ENCODE measurements around the gene APBA2. TPM values are rescaled to one million over a fixed set of nuclear protein-coding genes. Genes with fewer than 3 reads are reported as not detected.

The APBA2 gene
- total and polyA plus RNA-seq, 2 of the 4 experiments (the other 2 are of a cell fraction) = 21.7 to 33.0 TPM

DNA sequence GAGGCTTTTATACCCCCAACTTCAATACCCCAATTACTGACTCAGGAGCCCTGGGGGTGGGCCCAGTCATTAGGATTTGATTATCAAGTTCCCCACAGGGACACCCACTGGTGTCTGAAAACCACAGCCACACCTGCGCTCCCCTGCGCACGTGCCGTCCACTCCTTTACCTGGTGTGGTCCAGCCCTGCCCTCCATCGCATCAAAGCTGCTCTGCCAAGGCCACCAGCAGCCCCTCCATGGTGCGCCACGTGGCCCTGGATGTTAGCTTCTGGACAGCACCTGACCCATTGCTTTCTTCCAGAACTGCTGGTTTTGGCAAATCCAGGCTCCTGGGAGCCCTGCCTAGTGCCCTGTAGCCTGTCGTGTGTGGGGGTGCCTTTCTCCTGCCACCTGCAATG is 247.5 kb downstream of the APBA2 start:
- no peak overlapping the region for H4K5ac ChIP-seq (ENCODE audit: low read depth, low read length)
- no peaks in the 10 kb centered on the region for H3K9me3 ChIP-seq (ENCODE audit: control insufficient read depth, insufficient read depth, low read length)
- DNase-seq (no peak), ATAC-seq (ENCODE audit: low read depth) (no peak)
- no TSS peak for BruUV-seq (replicated peaks)
- no peak overlapping the region for H2AK9ac ChIP-seq (replicated peaks; ENCODE audit: low read depth, low read length, poor library complexity)
- in situ Hi-C loops (cut with MboI; ENCODE audit: low sequenced_read_pairs) = loop anchor here (10.0 to 25.0 kb wide), 2 partner anchors 61 to 929 kb away; no protein-coding TSS in a partner anchor
- H3K14ac ChIP-seq (replicated peaks; ENCODE audit: low read depth, low read length) = no peak overlapping the region
- no peak overlapping the region for H2AFZ ChIP-seq (replicated peaks; ENCODE audit: low read length, poor library complexity)
- intact Hi-C loops (cut with micrococcal nuclease) = loop anchor here (10.0 kb wide), 1 partner anchor 531 kb away; no protein-coding TSS in a partner anchor
- no peaks in the 10 kb centered on the region for H3K4me1 ChIP-seq (ENCODE audit: control insufficient read depth, insufficient read depth, low read length)
- H4K91ac ChIP-seq (ENCODE audit: insufficient read depth, low read depth, low read length) = no peak overlapping the region
- no peaks in the 10 kb centered on the region; the same call in 1 of the 2 replicates for H3K9me1 ChIP-seq (ENCODE audit: insufficient read depth, low read length)
- TF ChIP-seq SMC3 (IDR thresholded peaks at IDR 0.05; ENCODE audit: low read depth, low read length) = no peak
- TF ChIP-seq, protein P1, sequence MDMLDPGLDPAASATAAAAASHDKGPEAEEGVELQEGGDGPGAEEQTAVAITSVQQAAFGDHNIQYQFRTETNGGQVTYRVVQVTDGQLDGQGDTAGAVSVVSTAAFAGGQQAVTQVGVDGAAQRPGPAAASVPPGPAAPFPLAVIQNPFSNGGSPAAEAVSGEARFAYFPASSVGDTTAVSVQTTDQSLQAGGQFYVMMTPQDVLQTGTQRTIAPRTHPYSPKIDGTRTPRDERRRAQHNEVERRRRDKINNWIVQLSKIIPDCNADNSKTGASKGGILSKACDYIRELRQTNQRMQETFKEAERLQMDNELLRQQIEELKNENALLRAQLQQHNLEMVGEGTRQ (IDR thresholded peaks at IDR 0.05; ENCODE audit: low read depth, low read length) = no peak
- TF ChIP-seq NFE2L2 (IDR thresholded peaks at IDR 0.05; ENCODE audit: low read depth, low read length) = no peak
- TF ChIP-seq RAD21 (IDR thresholded peaks at IDR 0.05; ENCODE audit: low read length) = no peak
- no peak for TF ChIP-seq RFX5 (IDR thresholded peaks at IDR 0.05; ENCODE audit: low read depth, low read length)
- TF ChIP-seq CEBPB (IDR thresholded peaks at IDR 0.05; ENCODE audit: low read depth, low read length) = no peak
- TF ChIP-seq RCOR1 (IDR thresholded peaks at IDR 0.05; ENCODE audit: insufficient replicate concordance, low read length) = no peak
- TF ChIP-seq BHLHE40 (IDR thresholded peaks at IDR 0.05; ENCODE audit: low read depth, low read length) = no peak
- no peak for TF ChIP-seq FOS (IDR thresholded peaks at IDR 0.05; ENCODE audit: low read depth, low read length)
- no peak for TF ChIP-seq MAZ (IDR thresholded peaks at IDR 0.05; ENCODE audit: borderline replicate concordance, low read depth, low read length)
- no peak for TF ChIP-seq POLR2A (IDR thresholded peaks at IDR 0.05; ENCODE audit: low read depth, low read length)
- TF ChIP-seq, protein P2, sequence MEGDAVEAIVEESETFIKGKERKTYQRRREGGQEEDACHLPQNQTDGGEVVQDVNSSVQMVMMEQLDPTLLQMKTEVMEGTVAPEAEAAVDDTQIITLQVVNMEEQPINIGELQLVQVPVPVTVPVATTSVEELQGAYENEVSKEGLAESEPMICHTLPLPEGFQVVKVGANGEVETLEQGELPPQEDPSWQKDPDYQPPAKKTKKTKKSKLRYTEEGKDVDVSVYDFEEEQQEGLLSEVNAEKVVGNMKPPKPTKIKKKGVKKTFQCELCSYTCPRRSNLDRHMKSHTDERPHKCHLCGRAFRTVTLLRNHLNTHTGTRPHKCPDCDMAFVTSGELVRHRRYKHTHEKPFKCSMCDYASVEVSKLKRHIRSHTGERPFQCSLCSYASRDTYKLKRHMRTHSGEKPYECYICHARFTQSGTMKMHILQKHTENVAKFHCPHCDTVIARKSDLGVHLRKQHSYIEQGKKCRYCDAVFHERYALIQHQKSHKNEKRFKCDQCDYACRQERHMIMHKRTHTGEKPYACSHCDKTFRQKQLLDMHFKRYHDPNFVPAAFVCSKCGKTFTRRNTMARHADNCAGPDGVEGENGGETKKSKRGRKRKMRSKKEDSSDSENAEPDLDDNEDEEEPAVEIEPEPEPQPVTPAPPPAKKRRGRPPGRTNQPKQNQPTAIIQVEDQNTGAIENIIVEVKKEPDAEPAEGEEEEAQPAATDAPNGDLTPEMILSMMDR (conservative IDR thresholded peaks at IDR 0.05; ENCODE audit: low read depth, low read length) = no peak
- H2BK120ac ChIP-seq (ENCODE audit: low read depth, low read length) = no peak overlapping the region
- H3K4me2 ChIP-seq (ENCODE audit: low read depth, low read length) = no peak overlapping the region
- H3K56ac ChIP-seq (ENCODE audit: extremely low read depth, insufficient read depth, low read length) = no peak overlapping the region
- H3K23ac ChIP-seq (ENCODE audit: low read depth, low read length) = no peak overlapping the region
- H3K36me3 ChIP-seq (ENCODE audit: control insufficient read depth, insufficient read depth, low read length) = no peaks in the 10 kb centered on the region
- ChIA-PET POLR2A (ENCODE audit: unreplicated experiment) (no interaction called here), CTCF (no interaction called here)
- dilution Hi-C loops (cut with HindIII; ENCODE audit: low sequenced_read_pairs, unreplicated experiment) = no loop called here
- no peak overlapping the region for H3K4ac ChIP-seq (ENCODE audit: low read depth, low read length)
- no peak overlapping the region for H4K8ac ChIP-seq (ENCODE audit: low read depth in 2 of 2, low read length in 2 of 2)
- H2AK5ac ChIP-seq (ENCODE audit: low read depth, low read length) = no peak overlapping the region
- no peak overlapping the region for H3K18ac ChIP-seq (ENCODE audit: low read depth, low read length)
- peaks cover 23% of the 10 kb centered on the region for H3K27me3 ChIP-seq (ENCODE audit: control insufficient read depth, insufficient read depth, low read length)
- H3K27ac ChIP-seq (ENCODE audit: insufficient read depth, low read length) = no peak overlapping the region
- no peaks in the 10 kb centered on the region for H3K79me1 ChIP-seq (ENCODE audit: low read depth in 1 of 2, low read length in 2 of 2)
- H2BK5ac ChIP-seq (ENCODE audit: low read depth, low read length, poor library complexity, severe bottlenecking) = no peak overlapping the region
- no peak overlapping the region for H3K4me3 ChIP-seq (ENCODE audit: insufficient read depth, low read depth, low read length)
- no peak overlapping the region for H2BK20ac ChIP-seq (ENCODE audit: low read depth, low read length)
- no peak overlapping the region for H2BK15ac ChIP-seq (ENCODE audit: low read depth, low read length)
- H3K9ac ChIP-seq (ENCODE audit: low read depth, low read length) = no peak overlapping the region
- WGBS, 2 experiments (ENCODE audit: extremely low coverage in 2 of 2, insufficient read length in 1 of 2) = 87% methylated on average over 3 of the region's 8 CpGs; no CpG with 5 or more reads in 1 of the 2 experiments
- no peaks in the 10 kb centered on the region for H4K20me1 ChIP-seq (ENCODE audit: insufficient read depth, low read length)
